Parathyroid adenoma (tissue), 2 donors: ENCODE data around the gene ABLIM2.
A peak's percentile ranks its signal among the peaks of the same experiment; 100 is the strongest.

Source experiments
- H2AFZ ChIP-seq: fragments of 300-600 bp; sonication (generic); one replicate; pipeline ENCODE4 v1.7.0; 2017; ENCODE audit warnings: antibody characterized with exemption, mild to moderate bottlenecking
- H3K27ac ChIP-seq: fragments of 300-600 bp; sonication (generic); one replicate; pipeline ENCODE4 v1.7.0; 2017
- H3K27me3 ChIP-seq: fragments of 300-600 bp; sonication (generic); one replicate; pipeline ENCODE4 v1.7.0; 2017; ENCODE audit warnings: low read length; ENCODE audit not compliant: control insufficient read depth, insufficient read depth
- H3K36me3 ChIP-seq: fragments of 300-600 bp; sonication (generic); one replicate; pipeline ENCODE4 v1.7.0; 2017; ENCODE audit warnings: low read length; ENCODE audit not compliant: control insufficient read depth, insufficient read depth
- H3K4me1 ChIP-seq: fragments of 300-600 bp; sonication (generic); one replicate; pipeline ENCODE4 v1.7.0; 2017; ENCODE audit warnings: control low read depth
- H3K4me2 ChIP-seq: fragments of 300-600 bp; sonication (generic); one replicate; pipeline ENCODE4 v1.7.0; 2017; ENCODE audit warnings: low read length
- H3K4me3 ChIP-seq: fragments of 300-600 bp; sonication (generic); one replicate; pipeline ENCODE4 v1.7.0; 2017; ENCODE audit warnings: low read depth, low read length
- H3K79me2 ChIP-seq: fragments of 300-600 bp; sonication (generic); one replicate; pipeline ENCODE4 v1.7.0; 2017; ENCODE audit warnings: control low read depth
- H3K9ac ChIP-seq: fragments of 300-600 bp; sonication (generic); one replicate; pipeline ENCODE4 v1.7.0; 2017; ENCODE audit warnings: mild to moderate bottlenecking
- H3K9me3 ChIP-seq: fragments of 300-600 bp; sonication (generic); one replicate; pipeline ENCODE4 v1.7.0; 2017; ENCODE audit warnings: low read length; ENCODE audit not compliant: control insufficient read depth
- TF ChIP-seq, protein P1 (sequence below): fragments of 300-600 bp; sonication (generic); IDR thresholded peaks from one replicate; pipeline ENCODE4 v1.7.0; 2017; ENCODE audit warnings: antibody characterized with exemption, mild to moderate bottlenecking
- donor health status: primary hyperparathyroidism.

ABLIM2 gene

DNA sequence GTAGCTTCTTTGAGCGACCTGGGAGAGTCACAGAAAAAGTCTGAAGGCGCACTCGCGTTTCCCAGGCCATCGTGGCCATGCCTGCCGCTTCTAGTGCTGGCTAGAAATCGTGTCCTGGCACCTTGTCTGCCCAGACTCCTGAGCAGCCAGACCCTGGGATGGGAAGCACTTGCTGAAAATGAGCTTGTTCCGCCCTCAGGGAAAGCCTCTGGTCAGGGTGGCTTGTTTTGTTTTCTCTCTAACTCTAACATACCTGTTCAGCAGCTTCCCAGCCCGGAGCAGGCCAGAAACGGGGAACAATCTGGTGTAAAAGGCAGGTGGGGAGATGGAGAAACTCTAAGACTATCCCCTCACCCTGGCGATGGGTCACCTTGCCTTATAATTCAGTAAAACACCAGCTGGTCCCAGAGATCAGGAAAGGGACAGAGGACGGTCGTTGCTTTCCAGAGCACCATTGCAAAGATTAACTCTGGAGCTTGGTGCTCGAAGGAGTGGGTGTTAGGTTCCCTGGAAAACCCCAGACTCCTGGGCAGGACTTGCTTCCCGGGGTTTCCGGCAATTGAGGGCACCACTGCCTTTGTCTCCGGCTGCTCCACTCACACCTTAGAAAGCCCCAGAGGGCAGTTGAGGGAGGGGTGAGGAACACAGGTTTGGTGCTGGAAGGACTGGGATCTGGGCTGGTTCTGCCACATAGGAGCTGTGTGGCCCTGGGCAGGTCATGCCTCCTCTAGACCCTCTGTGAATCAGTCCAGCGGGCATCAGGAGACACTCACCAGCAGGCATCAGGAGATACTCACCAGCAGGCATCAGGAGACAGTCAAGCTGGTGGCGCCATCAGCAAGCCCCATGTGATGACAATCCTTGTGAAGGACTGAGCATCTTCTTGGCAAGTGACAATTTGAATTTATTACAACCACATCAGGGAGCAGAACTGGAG lies 36.0 kb upstream of the ABLIM2 start:
- Histone ChIP-seq H3K4me1 (peaks cover 2% of the 10 kb centered on the region), H3K27ac (no peak overlapping the region), H3K9me3 (no peaks in the 10 kb centered on the region), H3K79me2 (no peaks in the 10 kb centered on the region), H3K36me3 (no peaks in the 10 kb centered on the region), H3K9ac (no peak overlapping the region), H2AFZ (no peak overlapping the region), H3K4me3 (no peak overlapping the region), H3K4me2 (no peak overlapping the region), H3K27me3 (no peaks in the 10 kb centered on the region)
- TF ChIP-seq, protein P1, sequence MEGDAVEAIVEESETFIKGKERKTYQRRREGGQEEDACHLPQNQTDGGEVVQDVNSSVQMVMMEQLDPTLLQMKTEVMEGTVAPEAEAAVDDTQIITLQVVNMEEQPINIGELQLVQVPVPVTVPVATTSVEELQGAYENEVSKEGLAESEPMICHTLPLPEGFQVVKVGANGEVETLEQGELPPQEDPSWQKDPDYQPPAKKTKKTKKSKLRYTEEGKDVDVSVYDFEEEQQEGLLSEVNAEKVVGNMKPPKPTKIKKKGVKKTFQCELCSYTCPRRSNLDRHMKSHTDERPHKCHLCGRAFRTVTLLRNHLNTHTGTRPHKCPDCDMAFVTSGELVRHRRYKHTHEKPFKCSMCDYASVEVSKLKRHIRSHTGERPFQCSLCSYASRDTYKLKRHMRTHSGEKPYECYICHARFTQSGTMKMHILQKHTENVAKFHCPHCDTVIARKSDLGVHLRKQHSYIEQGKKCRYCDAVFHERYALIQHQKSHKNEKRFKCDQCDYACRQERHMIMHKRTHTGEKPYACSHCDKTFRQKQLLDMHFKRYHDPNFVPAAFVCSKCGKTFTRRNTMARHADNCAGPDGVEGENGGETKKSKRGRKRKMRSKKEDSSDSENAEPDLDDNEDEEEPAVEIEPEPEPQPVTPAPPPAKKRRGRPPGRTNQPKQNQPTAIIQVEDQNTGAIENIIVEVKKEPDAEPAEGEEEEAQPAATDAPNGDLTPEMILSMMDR: no peak

DNA sequence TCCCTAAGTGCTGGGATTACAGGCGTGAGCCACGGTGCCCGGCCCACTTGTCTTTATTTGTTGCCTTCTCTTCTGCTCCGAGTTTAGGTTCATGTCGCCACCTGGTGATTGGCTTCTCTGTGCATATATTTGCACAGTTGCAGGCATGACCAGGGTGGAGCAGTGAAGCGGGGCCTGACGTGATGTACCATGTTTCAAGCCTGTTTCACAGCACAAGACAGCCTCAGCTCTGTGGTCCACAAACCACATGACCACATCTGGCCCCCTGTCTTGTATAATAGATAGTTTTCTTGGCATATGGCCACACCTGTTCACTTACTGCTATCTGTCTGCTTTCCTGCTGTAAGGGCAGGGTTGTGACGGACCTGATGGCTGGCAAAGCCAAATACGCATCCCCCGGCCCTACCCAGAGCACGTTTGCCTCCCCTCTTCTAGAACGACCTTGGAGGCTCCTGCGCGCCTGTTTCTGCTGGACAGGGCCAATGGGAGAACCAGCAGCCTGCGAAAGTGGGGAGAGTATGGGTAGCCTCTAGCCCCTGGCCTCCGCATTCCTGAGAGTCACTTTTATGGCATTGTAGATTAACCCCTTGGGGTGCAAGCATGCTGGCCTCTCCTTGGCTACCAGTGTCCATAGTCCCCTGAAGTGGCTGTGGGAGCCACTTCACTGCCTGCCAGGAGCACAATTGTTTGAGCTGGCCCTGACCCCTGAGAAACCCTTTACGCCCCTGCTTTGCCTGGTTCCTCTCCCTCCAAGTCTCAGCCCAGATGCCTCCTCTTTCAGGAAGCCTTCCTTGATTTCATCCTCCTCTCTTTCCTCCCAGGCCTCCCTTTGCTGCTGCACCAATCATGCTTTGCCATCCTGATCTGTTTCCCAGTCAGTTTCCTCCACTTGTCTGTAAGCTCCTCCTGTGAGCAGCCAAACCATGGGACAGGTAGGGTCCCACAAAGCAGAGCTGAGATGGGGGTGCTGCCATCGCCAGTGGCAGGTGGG lies 34.4 kb upstream of the ABLIM2 start:
- Histone ChIP-seq H3K36me3 (no peaks in the 10 kb centered on the region), H3K4me3 (no peak overlapping the region), H2AFZ (no peak overlapping the region), H3K9ac (no peak overlapping the region), H3K27ac (no peak overlapping the region), H3K27me3 (no peaks in the 10 kb centered on the region), H3K9me3 (no peaks in the 10 kb centered on the region), H3K4me2 (no peak overlapping the region), H3K79me2 (no peaks in the 10 kb centered on the region), H3K4me1 (no peaks in the 10 kb centered on the region)
- TF ChIP-seq, protein P1: peak; percentile 26

DNA sequence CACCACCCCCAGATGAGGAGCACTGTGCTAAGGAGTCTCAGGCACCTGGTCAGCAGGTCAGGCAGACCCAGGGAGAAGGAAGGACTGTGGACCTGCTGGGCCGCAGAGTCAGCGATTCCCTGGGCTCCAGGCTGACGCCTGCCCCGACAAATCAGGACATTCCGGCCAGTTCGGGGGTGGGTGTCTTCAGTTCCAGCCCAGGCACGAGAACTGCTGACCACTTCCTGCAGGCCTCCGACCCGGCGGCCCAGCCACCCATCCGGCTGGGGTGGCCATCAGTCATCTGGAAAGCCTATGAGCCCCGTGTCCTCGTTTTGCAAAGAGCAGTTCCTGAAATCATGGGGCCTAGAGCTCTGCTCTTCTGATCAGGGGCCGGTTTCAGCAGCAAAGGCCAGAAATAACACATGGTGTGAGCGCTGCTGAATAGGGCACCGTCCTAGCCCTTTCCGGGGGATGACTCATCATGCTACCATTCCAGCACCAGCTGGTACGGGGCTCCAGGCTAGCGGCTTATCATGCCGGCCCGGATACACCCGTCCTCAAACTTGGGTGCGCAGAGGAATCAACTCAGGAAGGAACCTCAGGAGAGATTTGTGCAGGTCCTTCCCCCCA lies 32.6 kb upstream of the ABLIM2 start:
- Histone ChIP-seq H3K4me1 (no peaks in the 10 kb centered on the region), H2AFZ (no peak overlapping the region), H3K4me2 (no peak overlapping the region), H3K36me3 (no peaks in the 10 kb centered on the region), H3K4me3 (no peak overlapping the region), H3K27ac (peak overlapping the region; percentile 65), H3K9ac (no peak overlapping the region), H3K9me3 (no peaks in the 10 kb centered on the region), H3K79me2 (no peaks in the 10 kb centered on the region), H3K27me3 (no peaks in the 10 kb centered on the region)
- TF ChIP-seq, protein P1: no peak

DNA sequence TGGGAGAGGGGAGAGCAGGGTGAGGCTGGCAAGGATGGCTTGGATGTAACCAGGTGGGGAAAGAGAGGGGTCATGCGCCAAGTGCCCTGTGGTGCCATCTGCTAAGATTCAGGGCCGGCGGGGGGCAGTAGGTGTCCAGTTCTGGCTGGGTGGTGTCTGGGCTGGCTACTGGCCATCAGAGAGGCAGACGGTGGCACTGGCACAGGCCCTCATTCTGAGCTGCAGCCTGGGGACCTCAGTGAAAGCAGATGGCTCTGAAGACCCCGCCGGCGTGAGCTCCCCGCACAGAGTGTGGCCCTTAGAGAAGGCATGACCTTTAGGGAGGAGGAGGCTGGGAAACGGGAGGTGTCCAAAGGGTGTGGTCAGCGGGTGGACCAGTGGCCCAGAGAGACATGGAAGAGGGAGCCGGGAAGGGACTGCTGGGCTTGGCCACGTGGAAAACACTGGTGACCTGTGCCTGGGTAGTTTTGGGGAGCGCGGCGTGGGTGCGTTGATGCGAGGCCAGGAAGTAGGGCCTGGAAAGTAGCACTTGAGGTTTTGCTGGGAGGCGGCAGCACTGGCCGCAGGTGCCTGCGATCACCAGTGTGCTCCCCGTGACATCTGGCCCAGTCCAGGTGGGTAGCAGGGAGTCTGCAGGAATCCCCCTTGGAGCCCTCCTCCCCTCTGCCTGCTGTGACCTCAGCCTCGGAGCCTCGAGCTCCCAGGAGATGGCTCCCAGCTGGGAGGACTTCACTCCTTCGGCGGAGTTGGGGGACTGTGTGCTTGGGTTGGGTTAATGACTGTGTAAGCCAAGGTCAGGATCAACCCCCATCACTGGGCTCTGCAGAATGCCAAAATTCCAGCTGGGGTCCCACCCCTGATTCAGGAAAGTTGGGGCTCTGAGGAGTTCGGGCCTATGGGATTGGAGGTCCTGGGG lies 31.2 kb upstream of the ABLIM2 start:
- no peaks in the 10 kb centered on the region for H3K79me2 ChIP-seq
- H2AFZ ChIP-seq: no peak overlapping the region
- TF ChIP-seq, protein P1: no peak
- H3K9me3 ChIP-seq: no peaks in the 10 kb centered on the region
- H3K4me3 ChIP-seq: no peak overlapping the region
- no peak overlapping the region for H3K27ac ChIP-seq
- no peak overlapping the region for H3K9ac ChIP-seq
- no peaks in the 10 kb centered on the region for H3K27me3 ChIP-seq
- H3K4me1 ChIP-seq: no peaks in the 10 kb centered on the region
- H3K4me2 ChIP-seq: no peak overlapping the region
- no peaks in the 10 kb centered on the region for H3K36me3 ChIP-seq
